ENCODE results near the gene ATP6V1E1.

DNA sequence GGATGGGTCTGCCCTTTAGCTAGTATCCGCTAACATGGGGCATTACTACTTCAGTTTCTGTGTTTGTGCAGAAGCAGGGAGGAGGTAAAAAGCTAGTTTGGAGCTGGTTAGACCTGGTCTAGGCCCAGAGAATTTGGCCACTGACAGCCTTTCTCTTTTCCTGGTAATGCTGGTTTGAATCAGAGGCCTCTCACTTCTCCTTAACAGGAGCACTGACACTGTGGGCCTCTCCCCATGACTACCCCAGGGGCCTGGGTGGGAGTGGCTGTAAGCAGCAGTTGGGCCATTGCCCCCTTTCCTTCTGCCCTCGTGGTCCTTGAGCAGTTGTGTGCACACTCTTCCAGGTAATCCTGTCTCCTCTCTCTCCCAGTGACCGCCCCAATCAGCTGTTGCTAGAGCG lies 73.7 kb downstream of the ATP6V1E1 start:
- TF ChIP-seq YY1 (IDR thresholded peaks at IDR 0.05; ENCODE audit: insufficient read depth, insufficient read length), result no peak
- TF ChIP-seq ZNF274 (IDR thresholded peaks at IDR 0.05; ENCODE audit: low read depth, low read length), result no peak
- no peak for TF ChIP-seq SUZ12 (IDR thresholded peaks at IDR 0.05; ENCODE audit: extremely low read depth, insufficient read depth, insufficient read length)
